Measurements from ENCODE around the gene PCDH15. TPM values are rescaled to one million over a fixed set of nuclear protein-coding genes. Genes with fewer than 3 reads are reported as not detected.

Gene PCDH15
- polyA plus RNA-seq, 1 donor = 0.42 TPM

DNA sequence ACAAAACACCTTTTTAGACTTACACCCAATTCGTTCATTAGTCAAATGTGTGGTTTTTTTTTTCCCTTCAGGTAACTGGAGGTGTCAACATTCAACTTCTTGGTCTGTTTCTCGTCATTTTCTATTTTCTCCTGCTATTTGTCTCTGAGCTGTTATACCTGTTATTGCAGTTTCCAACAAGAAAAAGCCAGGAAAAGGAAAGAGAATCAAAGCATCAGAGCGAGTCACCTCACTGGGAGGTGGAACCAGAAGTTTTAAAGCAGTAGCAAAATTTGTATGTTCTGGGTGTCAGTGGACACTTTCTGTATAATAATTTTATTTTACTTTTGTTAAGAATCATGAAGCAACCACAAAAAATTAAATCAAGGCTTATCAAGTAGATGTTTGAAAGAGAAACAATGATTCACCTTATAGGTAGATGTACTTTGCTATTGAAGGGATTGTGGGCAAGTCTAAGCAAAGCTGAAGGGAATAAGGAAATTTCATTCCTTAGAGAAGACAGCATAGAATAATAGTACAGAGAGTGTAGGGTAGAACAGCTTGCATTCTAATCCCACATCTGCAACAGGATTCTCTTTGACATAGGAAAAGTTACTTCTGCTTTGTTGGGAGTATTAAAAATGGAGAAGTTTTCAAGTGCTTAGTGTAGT lies 675.8 kb downstream of the PCDH15 start:
- no peak for DNase-seq (ENCODE audit: low read depth)

DNA sequence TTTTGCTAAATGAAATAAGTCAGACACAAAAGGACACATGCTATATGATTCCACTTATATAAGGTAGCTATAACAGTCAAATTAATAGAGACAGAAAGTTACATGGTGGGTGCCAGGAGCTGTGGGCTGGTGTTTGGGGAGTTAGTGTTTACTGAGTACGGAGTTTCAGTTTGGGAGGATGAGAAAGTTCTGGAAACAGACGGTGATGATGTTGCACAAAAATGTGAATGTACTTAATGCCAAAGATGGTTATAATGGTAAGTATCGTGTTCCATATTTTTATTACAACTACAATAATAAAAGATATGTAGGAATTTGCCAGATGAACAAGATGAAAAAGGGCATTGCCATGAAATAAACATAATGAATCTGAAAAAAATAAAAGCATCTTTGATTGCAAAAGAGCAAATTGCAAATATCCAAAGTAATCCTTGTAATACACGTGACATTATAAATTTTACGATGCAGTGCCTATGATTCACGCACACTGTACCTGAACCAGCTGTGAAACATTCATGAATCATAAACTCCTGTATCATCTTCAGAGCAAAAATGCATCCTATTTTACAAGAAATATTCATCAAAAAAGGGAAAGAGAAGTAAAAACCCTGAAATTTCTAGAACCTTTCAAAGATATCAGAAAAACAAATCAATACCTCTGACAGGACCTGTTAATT lies 676.7 kb downstream of the PCDH15 start:
- DNase-seq (ENCODE audit: low read depth) = no peak

DNA sequence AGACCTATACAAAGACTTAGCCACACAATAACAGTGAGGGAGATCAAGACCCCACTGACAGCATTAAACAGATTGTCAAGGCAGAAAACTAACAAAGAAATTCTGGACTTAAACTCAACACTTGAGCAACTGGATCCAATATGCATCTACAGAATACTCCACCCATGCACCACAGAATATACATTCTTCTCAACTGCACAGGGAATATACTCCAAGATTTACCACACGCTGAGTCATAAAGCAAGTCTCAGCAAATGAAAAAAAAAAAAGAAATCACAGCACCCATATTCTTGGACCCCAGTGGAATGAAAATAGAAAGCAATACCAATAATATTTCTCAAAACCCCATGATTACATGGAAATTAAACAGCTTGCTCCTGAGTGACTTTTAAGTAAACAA lies 680.2 kb downstream of the PCDH15 start:
- no peak for DNase-seq (ENCODE audit: low read depth)

DNA sequence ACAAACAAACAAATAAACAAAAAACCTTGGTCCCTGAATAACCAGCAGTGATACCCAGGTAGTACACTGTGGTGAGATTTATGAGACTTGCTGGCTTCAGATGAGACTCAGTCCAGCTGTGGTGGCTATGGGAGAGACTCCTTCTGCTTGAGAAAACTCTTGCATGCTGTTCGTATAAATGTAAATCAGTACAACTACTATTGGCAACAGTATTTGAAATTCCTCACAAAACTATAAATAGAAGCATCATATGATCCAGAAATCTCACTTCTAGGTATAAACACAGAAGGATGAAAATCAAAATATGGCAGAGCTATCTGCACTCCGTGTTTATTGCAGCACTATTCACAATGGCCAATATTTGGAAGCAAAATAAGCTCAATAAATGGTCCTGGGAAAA lies 692.1 kb downstream of the PCDH15 start:
- DNase-seq (ENCODE audit: low read depth) = no peak

DNA sequence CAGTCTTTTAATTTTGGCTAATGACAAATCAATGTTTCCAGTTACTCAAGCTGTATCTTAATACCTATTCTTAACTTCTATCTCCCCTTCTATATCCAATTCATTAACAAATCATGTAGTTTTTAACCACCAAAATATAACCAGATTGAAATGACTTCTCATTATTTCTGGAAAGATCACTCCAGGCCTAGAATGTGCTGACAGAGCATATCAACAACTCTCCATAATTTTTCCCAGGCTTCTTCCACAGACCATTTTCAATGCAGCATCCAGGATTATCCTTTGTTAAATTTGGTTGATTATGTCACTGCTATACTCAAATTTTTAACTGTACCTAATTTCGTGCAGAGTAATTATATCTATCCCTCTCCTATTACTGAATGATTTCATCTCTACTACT lies 704.1 kb downstream of the PCDH15 start:
- no peak for DNase-seq (ENCODE audit: low read depth)

DNA sequence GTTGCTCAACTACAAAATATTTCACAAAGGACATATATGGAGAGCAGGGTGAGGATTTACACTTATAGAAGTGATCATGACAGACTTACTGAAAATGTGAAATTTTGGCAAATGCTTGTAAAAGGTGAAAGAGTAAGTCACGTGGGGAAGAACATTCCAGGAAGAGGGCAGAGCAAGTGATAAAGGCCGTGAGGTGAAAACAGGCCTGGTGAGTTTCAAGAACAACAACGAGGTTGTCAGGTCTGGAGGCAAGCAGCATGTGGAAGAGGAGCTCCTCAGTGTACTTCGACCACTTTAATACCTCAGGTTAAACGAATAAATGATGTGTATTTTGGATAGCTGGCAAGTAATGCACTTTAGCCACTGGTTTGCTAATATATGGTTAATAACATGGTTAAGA lies 706.7 kb downstream of the PCDH15 start:
- no peak for DNase-seq (ENCODE audit: low read depth)

DNA sequence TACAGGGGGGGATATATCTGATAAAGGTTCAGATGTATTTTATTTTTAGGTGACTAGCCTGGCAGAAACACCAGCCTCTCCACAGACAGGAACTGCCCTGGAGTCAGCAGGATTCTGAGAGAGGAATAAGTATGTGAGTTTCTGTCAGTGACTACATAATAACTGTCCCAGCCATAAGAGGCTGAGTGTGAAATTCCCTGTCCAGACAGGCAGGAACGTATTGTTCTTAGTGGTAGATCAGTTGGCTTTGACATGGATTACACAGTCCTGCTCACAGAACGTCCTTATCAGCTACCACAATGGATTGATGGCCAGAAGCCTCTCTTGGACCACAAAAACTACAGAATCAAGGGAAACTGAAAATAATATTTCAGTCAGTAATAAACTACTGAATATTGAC lies 709.8 kb downstream of the PCDH15 start:
- no peak for DNase-seq (ENCODE audit: low read depth)

DNA sequence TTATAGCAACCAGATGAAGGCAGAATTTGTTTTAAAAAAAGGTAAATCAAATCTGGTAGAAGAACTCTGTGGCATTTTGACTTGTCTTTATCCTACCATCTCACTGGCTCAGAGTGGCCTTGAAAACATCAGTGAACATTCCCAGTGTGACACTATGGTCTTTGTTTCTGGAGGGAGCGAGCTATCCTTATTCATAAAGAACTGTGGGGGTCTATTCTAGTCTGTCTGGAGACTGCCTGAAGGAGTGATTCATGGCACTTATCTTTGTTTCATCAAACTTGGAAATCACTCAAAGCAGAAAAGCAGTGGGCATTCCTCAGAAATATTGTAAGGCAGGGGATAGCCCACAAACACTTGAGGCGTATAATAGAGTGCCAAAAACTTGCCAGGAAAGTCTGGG lies 719.1 kb downstream of the PCDH15 start:
- DNase-seq (ENCODE audit: low read depth) = no peak

DNA sequence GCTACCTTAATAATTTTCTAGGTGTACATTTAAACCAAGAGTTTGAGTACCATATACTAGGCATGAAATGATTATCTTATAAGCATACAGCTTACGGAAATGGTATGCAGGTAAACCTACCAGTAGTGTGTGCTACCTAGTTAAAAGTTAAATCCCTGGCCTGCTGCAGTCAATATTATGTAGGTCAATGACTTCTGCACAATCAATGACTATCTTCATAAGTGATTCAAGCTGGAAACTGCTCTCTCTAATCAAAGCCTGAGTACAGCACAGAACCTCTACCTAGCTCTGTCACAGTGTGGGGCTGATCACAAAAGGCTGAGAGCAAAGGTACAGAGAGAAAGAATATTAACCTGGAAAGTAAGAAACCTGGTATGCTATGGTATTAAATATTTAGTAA lies 733.7 kb downstream of the PCDH15 start:
- no peak for DNase-seq (ENCODE audit: low read depth)

DNA sequence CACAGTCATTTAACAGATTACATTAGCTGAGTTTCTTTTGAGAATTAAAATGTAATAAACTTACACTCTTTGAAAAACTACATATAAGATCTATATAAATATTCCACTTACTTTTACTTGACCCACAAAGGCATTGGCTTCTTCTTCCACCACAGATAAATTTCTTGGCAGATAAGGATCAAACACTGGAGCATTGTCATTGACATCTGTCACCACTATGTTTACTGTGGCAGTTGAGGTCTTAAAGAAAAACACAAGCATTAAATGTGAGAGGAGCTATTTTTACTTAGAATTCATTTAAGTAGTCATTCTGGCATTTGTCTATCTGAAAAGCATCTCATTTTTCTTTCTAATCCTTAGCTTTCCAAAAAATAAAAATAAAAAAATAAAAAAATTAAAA lies 734.4 kb downstream of the PCDH15 start:
- no peak for DNase-seq (ENCODE audit: low read depth)

DNA sequence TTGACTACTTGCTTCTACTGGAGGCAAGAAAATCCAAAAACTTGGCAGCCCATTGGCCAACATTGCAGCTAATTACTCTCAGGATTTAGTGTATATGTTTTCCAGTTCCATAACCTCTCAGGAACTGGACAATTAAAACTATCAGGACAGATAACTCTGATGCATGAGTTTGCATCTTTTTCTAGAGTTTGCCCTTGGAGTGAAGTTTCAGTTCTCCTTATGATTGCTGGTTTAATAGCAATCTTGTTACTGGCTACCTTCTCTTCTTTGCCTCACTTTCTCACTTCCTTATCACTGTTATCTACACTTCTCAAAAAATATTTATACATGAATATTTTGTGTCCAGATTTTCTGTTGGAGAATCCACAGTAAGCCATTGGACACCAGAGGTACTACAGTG lies 735.9 kb downstream of the PCDH15 start:
- DNase-seq (ENCODE audit: low read depth) = no peak

DNA sequence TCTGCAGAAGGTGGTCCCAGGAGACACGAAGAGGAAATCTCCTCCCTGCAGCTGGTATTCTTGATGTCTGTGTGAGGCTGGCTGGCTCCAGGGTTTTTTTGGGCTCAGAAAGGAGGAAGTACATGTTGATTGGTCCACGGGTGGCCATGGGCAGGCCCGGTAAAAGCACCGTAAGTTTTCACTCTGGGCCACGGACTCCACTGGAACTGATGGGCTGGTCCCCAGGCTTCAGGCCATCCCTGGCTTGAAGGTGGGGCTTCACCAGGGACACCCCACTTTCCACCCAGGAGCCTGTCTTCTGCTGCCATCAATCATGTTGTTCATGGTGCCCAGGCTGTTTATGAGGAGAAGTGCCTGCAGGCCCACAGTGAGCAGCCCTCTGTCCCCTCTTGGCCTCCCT lies 736.8 kb downstream of the PCDH15 start:
- DNase-seq (ENCODE audit: low read depth) = no peak

DNA sequence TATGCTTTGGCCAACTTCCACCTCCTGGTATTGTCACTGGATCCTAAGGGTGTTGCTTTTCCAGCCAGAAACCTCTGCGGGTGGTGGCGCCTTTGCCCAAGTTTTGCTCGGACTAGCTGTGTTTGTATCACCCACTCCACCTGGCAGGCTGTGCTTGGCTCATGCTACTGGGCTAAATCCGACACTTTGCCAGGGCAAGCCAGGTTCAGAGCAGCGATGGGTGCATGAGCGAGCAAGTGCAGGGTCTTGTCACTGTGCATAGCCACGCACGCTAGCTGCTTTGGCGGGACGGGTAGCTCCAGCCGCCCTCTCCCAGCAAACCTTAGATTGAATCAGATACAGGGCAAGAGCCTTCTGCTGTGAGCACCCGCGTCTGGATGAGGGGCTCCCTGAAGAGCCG lies 737.5 kb downstream of the PCDH15 start:
- no peak for DNase-seq (ENCODE audit: low read depth)

DNA sequence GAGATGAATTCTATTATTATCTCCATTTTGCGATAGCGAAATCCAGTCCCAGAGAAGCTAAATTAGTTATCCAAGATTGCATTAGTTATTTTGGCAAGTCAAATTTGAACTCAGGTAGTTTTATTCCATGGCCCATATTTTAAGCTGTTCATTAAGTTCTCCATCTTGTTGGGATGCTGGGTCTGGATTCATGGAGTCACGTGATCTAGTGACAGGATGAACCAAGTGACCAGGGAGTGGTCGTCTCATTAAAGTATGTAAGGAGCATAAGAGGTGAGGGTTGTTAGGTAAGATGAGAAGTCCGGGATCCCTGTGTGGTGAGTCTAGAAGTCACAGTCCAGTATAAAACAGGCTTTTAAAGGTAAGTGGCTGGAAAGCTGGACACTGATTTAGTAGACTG lies 740.5 kb downstream of the PCDH15 start:
- no peak for DNase-seq (ENCODE audit: low read depth)

DNA sequence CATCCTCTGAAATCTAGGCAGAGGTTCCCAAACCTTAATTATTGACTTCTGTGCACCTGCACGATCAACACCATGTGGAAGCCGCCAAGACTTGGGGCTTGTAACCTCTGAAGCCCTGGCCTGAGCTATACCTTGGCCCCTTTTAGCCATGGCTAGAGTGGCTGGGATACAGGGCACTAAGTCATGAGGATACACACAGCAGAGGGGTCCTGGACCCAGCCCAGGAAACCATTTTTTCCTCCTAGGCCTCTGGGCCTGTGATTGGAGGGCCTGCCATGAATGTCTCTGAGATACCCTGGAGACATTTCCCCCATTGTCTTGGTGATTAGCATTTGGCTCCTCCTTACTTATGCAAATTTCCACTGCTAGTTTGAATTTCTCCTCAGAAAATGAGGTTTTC lies 743.7 kb downstream of the PCDH15 start:
- DNase-seq (ENCODE audit: low read depth) = no peak

DNA sequence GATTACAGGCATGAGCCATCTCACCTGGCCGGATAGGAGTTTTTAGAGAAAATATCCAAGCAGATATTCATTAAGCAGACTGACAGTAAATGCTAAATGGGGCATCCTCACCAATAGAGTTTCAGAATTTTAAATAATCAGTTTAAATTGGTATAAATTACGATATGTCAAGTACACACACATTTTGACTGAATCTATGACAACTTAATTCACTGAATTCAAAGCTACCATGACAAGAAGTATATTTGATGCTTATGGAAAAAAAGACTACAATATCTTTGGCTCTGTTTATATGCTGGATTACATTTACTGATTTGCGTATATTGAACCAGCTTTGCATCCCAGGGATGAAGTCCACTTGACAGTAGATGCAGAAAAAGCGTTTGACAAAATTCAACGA lies 774.7 kb downstream of the PCDH15 start:
- DNase-seq (ENCODE audit: low read depth) = no peak

DNA sequence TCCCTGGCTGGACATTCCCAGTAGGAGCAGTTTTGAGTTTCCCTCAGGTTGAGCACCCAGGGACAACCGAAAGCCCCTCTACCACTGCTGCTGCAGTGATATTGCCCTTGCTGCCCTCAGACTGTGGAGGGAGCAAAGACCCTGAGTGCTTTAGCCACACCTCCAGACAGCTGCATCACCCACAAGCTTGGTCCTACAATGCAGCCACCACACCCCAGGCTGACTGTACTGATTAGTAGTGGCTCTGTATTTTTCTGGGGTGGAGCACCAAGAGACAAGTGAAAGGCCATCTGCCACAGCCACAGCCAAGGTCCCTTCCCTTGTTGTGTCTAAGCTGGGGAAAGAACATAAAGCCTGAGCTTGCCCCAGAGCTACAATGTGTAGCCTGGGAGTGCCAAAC lies 789.9 kb downstream of the PCDH15 start:
- no peak for DNase-seq (ENCODE audit: low read depth)

DNA sequence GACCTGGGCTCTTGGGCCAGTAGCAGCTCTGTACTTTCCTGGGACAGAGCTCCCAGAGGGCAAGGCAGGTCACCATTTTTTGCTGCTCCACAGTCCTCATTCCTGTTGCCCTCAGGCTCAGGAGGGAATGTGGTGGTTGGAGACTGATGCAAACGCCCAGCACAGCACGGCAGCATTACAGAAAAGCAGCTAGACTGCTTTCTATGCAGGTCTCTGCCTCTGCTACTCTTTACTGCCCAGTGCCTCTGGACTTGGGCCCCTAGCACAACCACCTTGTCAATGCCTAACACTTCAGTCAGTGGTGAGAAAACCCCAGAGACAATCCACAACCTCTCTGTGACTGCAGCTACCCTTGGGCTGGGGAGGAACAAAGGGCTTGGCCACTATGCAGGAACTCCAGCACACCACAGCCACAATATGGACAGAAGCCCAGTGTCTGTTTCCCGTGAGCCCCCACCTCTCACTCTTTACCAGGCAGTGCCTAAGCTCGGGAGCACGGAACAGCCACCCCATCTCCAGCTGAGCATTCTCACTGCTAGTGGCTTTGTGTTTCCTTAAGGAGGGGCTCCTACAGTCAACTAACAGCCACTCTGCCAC lies 790.6 kb downstream of the PCDH15 start:
- no peak for DNase-seq (ENCODE audit: low read depth)

DNA sequence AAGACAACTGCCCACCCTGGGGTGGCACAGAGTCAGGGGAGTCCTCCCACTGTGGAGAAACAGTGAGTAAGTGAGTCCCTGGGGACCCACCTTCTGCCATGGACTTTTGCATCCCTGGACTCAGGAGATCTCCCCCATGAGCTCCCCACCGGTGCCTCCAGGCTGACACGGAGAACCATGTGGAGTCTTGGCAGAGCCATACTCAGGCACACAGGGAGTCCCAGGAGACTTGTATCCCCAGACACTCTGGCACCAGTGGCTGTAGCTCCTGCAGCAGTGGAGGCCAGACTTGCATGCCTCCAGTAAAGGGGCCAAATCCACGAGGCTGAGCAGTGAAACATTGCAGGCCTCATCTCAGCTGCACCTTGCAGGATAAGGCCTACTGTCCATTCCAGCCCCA lies 791.4 kb downstream of the PCDH15 start:
- no peak for DNase-seq (ENCODE audit: low read depth)

DNA sequence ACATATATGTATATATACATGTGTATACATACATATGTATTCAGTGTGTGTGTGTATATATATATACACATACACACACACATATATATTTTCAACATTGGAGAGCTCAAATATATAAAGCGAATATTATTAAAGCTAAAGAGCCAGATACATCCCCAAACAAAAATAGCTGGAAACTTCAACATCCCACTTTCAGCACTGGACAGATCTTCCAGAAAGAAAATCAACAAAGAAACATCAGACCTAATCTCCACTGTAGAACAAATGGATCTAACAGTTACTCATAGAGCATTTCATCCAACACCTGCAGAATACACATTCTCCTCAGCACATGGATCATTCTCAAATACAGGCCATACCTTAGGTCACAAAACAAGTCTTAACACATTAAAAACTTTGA lies 799.0 kb downstream of the PCDH15 start:
- no peak for DNase-seq (ENCODE audit: low read depth)

DNA sequence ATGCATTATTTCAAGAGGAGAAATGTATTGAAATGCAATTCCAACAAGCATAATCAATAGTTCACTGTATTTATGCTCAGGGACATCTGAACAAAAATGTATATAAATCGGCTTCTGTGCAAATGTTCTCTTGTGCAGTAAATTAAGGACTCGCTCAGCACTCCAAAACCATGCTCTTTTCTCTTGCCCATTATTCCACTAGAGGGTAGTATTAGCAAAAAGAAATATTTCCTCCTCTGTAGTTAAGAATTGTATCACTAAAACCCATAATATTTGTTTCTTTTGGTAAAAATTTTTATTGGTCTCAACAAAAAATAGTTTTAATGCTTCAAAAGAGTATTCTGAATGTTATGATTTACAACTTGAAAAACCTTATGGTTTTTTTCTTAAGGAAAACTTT lies 803.1 kb downstream of the PCDH15 start:
- DNase-seq (ENCODE audit: low read depth) = no peak

DNA sequence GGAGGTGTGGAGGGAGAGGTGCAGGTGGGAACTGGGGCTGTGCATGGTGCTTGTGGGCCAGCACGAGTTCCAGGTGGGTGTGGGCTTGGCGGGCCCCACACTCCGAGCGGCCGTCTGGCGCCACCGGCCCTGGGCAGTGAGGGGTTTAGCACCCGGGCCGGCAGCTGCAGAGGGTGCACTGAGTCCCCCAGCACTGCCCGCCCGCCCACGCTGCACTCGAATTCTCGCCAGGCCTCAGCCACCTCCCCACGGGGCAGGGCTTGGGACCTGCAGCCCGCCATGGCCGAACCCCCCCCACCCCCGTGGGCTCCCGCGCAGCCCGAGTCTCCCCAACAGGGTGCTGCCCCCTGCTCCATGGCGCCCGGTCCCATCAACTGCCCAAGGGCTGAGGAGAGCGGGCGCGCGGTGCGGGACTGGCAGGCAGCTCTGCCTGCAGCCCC lies 810.2 kb downstream of the PCDH15 start:
- no peak for DNase-seq (ENCODE audit: low read depth)

DNA sequence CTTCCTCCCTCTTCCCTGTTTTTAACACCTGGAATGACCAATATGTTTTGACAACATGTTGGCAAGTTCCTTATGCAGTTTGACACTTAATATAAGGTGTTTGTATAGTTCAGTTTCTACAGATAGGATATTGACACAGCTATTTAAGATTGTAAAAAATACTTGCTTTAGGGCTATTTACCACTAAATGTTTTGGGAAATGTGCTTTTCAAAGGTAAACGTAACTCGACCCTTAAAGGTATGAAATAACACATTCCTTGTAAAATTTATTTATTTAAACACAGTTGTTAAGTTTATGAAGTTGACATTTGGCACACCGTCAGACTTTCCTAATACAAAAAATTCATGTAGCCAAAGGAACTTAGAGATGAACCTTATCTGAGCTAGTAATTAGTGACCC lies 817.6 kb downstream of the PCDH15 start:
- DNase-seq (ENCODE audit: low read depth) = no peak

DNA sequence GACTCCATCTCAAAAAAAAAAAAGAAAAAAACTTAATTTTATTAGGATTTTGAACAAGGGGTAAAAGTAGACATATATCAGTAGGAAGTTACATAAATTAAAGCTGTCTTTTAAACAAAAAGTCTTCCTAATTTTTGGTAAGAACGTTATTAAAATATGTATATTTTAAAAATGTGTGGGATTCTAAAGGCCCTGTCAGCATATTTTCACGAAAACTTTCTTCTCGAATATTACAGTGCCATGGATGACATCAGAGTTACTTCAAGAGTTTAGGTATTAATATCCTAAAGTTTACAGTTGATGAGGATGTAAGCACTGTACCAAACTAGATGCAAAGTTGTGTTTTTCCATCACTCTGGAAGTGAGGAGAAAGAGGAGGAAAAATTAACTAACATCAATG lies 820.8 kb downstream of the PCDH15 start:
- DNase-seq (ENCODE audit: low read depth) = no peak
